HG02938 (cell line): ENCODE results near the gene RALBP1.
A peak's percentile ranks its signal among the peaks of the same experiment; 100 is the strongest.
"Not testable (repeated sequence)": the region's sequence is repeated elsewhere in the genome, so short reads cannot be mapped to it uniquely, and the experiment has no call there.

ENCODE experiments used
- ATAC-seq: cut with Tn5 transposase; IDR thresholded peaks from one replicate; pipeline ENCODE4 v1.9.1; 2021; ENCODE audit warnings: mild to moderate bottlenecking, moderate library complexity; ENCODE audit not compliant: unreplicated experiment

The RALBP1 gene

DNA sequence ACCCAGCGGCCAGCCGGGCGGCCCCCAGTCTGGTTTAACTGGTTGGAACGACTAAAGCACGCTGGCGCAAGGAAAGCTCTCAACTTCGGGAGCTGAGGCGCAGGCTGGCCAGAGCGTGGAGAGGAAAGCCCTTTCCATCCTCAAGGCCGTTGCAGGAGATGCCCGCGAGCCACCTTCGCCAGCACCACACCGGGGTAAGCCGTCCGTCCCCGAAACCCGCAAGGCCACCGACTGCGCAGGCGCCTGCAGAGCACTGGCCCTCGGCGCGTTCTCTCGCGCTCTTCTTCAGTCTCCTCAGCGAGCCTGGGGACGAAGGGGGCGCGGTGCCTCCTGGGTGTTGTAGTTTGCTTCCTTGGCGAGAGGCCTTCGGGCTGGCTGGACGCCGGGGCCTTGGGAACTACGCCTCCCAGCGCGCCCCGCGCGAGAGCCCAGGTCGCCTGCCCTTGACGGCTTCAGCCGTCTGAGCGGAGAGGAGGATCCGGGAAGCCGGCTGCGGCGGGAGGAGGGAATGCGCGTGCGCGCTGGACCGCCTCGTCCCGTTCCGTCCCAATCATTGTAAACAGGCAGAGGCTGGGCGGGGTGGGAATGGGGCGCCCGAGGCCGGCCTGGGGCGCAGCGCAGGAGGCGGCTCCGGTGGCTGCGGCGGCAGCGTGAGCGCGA, at the start of gene RALBP1:
Gene RALBP1 (plus strand): TSS at position 531 of the 660 bp plus-strand sequence. CDS start 37,533 bp downstream, outside the sequence.
- ATAC-seq: peak; percentile 88

DNA sequence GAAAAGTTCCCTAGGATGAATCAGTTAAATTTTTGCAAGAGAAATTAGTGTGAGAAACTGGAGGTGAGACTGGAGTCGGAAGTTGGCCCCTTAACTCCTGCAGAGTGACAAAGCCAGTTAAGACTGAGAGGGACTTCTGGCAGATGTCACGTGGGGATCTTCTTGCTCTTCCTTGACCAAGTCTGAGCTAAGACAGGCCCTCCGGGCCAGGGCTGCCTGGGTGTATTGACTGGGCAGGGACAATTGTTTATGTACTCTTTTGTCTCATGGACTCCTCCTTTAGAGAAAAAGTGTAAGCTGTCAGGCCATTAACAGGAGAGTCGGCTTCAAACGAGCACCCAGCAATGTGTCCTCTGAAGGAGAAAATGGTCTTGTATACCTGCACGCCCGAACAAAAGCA, 48.6 kb upstream of the RALBP1 start:
- ATAC-seq: no peak

GRCh38 chr18:9428301-9428706, 47.0 kb upstream of the RALBP1 start:
- ATAC-seq: no peak

- ATAC-seq: no peak
These were observed 46.3 kb upstream of the RALBP1 start for GRCh38 chr18:9428862-9429661.

DNA sequence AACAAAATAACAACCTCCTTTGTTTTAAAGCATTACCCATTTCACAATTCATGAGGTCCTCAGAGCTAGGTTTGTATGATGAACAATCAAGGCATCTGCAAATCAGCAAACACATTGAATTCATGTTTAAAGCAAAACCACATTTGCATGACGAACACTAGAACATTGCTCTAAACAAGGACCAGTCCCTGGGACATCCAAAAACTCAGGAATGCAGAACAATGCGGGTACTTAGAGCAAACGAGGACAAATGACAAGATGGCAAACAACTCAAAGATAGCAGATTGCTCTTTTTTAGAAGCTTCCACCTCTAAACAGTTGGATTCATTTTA, 45.7 kb upstream of the RALBP1 start:
- ATAC-seq: no peak

DNA sequence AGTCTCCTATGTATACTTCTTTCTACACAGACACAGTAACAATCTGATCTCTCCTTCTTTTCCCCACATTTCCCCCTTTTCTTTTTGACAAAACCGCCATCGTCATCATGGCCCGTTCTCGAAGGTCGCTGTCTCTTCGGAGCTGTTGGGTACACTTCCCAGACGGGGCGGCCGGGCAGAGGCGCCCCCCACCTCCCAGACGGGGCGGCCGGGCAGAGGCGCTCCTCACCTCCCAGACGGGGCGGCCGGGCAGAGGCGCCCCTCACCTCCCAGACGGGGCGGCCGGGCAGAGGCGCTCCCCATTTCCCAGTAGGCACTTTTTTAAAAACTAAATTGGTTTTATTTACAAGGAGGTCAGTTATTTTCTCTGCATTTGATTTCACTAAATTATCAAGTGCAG, 45.0 kb upstream of the RALBP1 start:
- not testable (repeated sequence) for ATAC-seq

GRCh38 chr18:9431296-9431695, 44.0 kb upstream of the RALBP1 start:
- ATAC-seq: no peak

DNA sequence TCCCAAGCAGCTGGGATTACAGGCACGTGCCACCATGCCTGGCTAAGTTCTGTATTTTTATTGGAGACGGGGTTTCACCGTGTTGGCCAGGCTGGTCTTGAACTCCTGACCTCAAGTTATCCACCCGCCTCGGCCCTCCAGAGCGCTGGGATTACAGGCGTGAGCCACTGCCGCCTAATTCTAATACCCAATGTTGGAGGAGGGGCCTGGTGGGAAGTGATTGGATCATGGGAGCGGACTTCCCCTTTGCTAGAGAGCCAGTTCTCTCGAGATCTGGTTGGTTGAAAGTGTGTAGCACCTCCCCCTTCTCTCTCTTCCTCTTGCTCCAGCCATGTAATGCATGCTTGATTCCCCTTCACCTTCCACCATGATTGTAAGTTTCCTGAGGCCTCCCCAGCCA, 42.2 kb upstream of the RALBP1 start:
- ATAC-seq: not testable (repeated sequence)

GRCh38 chr18:9433671-9434121, 41.6 kb upstream of the RALBP1 start:
- ATAC-seq: no peak

GRCh38 chr18:9434122-9434701, 41.1 kb upstream of the RALBP1 start:
- ATAC-seq: no peak

DNA sequence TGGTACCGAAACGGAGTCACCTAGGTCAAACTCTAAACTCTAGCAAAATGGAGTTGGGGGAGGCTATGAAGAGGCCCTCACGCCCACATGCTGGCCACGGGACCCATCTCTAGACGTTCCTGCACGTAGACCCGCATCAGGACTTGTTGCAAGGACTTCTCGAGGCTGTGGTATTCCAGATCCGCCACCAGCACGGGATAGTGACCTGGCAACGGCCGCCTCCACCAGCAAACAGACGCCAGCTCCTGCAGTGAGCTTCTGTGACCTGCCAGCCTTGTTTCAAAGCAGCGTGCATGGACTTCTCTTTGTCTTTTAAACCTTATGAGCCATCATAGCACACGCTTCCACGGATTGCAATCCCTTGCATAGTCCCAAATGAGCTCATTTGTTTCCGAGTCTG, 40.3 kb upstream of the RALBP1 start:
- no peak for ATAC-seq

GRCh38 chr18:9436206-9436929, 38.9 kb upstream of the RALBP1 start:
- no peak for ATAC-seq

GRCh38 chr18:9437021-9437437, 38.3 kb upstream of the RALBP1 start:
- ATAC-seq: no peak

DNA sequence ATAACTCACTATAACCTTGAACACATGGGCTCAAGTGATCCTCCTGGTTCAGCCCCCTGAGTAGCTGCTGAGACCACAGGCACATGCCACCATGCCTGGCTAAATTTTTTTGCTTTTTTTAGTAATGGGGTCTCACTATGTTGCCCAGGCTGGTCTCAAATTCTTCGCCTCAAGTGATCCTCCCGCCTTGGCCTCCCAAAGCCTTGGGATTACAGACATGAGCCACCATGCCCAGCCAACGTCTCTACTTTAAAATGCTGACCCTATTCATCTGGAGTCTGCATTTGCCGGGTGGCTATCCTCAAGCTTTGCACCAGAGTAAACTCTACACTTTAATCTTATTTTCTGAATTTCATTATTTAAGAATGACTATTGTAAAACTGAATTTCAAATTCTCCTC, 37.6 kb upstream of the RALBP1 start:
- ATAC-seq: no peak

DNA sequence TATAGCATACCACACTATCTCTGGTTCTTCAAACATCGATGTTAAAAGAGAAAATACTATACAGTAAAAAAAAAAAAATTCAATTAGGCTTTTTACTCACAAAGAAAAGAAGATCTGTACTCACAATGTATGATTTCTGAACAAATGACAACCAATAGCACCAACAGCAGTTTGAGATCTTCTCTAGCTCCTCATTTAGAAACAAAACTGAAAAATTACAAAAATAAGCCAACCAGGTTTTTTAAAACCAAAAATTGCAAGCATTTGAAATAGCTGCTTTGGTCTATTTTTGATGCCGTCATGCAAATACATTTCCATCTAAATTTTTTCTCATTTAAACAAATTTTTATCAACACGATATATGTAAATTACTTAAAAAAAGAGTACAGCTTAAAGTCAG, 34.3 kb upstream of the RALBP1 start:
- ATAC-seq: no peak

GRCh38 chr18:9444549-9444948, 30.8 kb upstream of the RALBP1 start:
- no peak for ATAC-seq

DNA sequence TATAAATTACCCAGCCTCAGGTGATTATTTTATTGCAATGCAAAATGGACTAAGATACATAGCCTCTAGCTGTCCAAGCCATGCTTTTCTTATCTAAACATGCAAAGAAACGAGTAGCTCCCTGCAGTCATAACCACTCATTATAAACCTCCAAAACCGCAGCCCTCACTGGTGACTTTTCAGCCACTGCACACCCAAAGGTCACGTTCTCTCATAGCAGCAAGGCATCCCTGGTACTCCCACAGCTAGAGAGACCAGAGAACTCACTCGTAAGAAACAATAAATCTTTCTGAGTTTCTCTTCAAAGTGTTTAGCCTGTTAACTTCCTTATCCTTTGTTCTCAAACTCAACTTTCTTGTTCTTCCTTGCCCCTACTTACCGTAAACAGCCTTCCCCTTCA, 28.5 kb upstream of the RALBP1 start:
- no peak for ATAC-seq

- no peak for ATAC-seq
These were observed 28.0 kb upstream of the RALBP1 start for GRCh38 chr18:9447334-9447733.

DNA sequence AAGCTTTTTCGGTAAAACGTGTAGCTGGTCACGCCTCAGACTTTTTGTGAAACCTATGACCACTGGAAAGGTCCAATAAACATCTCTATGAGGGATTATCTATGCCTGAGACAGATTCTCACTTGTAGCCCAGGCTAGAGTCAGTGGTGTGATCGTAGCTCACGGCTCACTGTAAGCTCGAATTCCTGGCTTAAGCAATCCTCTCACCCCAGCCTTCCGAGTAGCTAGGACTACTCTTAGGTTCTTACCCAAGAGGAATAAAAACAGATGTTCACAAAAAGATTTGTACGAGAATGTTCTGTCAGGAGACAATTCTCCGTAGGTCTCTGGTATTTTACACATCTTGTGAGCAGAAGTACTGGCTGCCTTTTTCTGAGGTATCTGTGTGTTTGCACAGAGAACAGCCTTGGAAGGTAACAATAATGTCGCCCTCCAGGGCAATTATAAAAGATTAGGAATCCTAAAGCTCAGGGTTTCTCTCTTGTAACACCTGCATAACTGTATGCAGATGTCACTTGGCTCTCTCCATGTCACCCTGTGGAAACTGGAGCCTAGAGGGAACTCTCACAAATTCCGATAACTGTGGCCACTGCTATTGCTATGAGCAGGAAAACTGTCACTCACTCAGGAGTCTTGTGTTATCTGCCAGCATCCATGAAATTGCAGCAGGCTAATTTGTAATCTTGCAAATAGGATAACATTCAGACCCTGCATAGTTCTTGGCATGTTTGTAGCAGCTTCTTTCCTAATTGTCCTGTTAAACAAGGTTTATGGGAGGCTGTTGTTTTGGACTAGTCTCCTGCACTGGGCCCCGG, 25.5 kb upstream of the RALBP1 start:
- ATAC-seq: no peak

DNA sequence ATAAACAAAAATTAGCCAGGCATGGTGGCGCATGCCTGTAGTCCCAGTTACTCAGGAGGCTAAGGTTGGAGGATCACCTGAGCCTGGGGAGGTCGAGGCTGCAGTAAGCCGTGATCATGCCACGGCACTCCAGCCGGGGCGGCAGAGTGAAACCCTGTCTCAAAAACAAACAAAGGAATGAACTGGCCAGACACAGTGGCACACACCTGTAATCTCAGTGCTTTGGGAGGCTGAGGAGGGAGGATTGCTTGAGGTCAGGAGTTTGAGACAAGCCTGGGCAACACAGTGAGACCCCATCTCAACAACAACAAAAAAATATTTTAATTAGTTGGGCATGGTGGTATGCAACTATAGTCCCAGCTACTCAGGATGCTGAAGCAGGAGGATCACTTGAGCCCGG, 24.4 kb upstream of the RALBP1 start:
- ATAC-seq: not testable (repeated sequence)

- ATAC-seq: no peak
These were observed 22.0 kb upstream of the RALBP1 start for GRCh38 chr18:9453283-9453682.
